IMR-90 (cell line): ENCODE results near the gene MTG1. TPM values are rescaled to one million over a fixed set of nuclear protein-coding genes. Genes with fewer than 3 reads are reported as not detected.

Experiments
- ATAC-seq: fragments of 200-7000 bp; cut with Tn5 transposase; 2 replicates; pipeline ENCODE4 v1.9.1; 2020; ENCODE audit warnings: low read depth, mild to moderate bottlenecking, moderate library complexity
- BruUV-seq: library from RNA; stranded (reverse); fragments of 400-500 nt; replicated peaks from 2 replicates; lab custom pipeline; 2021; lab: Mats Ljungman, UMichigan
- CTCF ChIA-PET: fragments of 300-600 bp; formaldehyde crosslinking; extraction: SDS; loops from one replicate; lab custom pipeline; 2021; ENCODE audit warnings: antibody characterized with exemption; lab: Yijun Ruan, JAX
- POLR2A ChIA-PET: fragments of 300-600 bp; sonication (Branson Sonifier 250); formaldehyde crosslinking; loops from one replicate; lab custom pipeline; 2022; ENCODE audit warnings: antibody characterized with exemption; ENCODE audit not compliant: unreplicated experiment; lab: Charles Lee
- DNase-seq: peaks from one replicate; pipeline ENCODE4 v3.0.0; 2013
- H2AFZ ChIP-seq: replicated peaks from 2 replicates; pipeline ENCODE3; 2013; ENCODE audit warnings: low read length, mild to moderate bottlenecking; ENCODE audit not compliant: poor library complexity
- H2AK5ac ChIP-seq: 2 replicates; pipeline ENCODE4 v1.6.1; 2013; ENCODE audit warnings: low read depth, low read length, inconsistent platforms
- H2AK9ac ChIP-seq: replicated peaks from 2 replicates; pipeline ENCODE3; 2013; ENCODE audit warnings: mild to moderate bottlenecking, low read depth, low read length, moderate library complexity; ENCODE audit not compliant: poor library complexity
- H2BK120ac ChIP-seq: 2 replicates; pipeline ENCODE4 v1.6.1; 2013; ENCODE audit warnings: low read depth, low read length, inconsistent platforms
- H2BK15ac ChIP-seq: 3 replicates; pipeline ENCODE4 v1.6.1; 2013; ENCODE audit warnings: low read depth, low read length, inconsistent platforms
- H2BK20ac ChIP-seq: 2 replicates; pipeline ENCODE4 v1.6.1; 2013; ENCODE audit warnings: low read depth, mild to moderate bottlenecking, inconsistent platforms, low read length, moderate library complexity
- H2BK5ac ChIP-seq: 2 replicates; pipeline ENCODE4 v1.6.1; 2013; ENCODE audit warnings: mild to moderate bottlenecking, low read depth, low read length, inconsistent platforms; ENCODE audit not compliant: poor library complexity, severe bottlenecking
- H3K14ac ChIP-seq: replicated peaks from 2 replicates; pipeline ENCODE4 v1.6.1; 2013; ENCODE audit warnings: low read depth, low read length, inconsistent platforms
- H3K18ac ChIP-seq: 2 replicates; pipeline ENCODE4 v1.6.1; 2013; ENCODE audit warnings: low read depth, low read length, control low read depth
- H3K23ac ChIP-seq: 2 replicates; pipeline ENCODE4 v1.6.1; 2013; ENCODE audit warnings: low read depth, low read length, inconsistent platforms
- H3K27ac ChIP-seq: 2 replicates; pipeline ENCODE4 v1.5.1; 2013; ENCODE audit warnings: mild to moderate bottlenecking, control low read depth, low read length; ENCODE audit not compliant: insufficient read depth
- H3K27me3 ChIP-seq: 2 replicates; pipeline ENCODE4 v1.6.1; 2013; ENCODE audit warnings: low read length; ENCODE audit not compliant: control insufficient read depth, insufficient read depth
- H3K36me3 ChIP-seq: 2 replicates; pipeline ENCODE4 v1.6.1; 2013; ENCODE audit warnings: low read length, mixed read lengths; ENCODE audit not compliant: control insufficient read depth, insufficient read depth
- H3K4ac ChIP-seq: 2 replicates; pipeline ENCODE4 v1.6.1; 2013; ENCODE audit warnings: low read depth, low read length, inconsistent platforms
- H3K4me1 ChIP-seq: 2 replicates; pipeline ENCODE4 v1.6.1; 2013; ENCODE audit warnings: low read length, mixed read lengths; ENCODE audit not compliant: control insufficient read depth, insufficient read depth
- H3K4me2 ChIP-seq: 2 replicates; pipeline ENCODE4 v1.6.1; 2013; ENCODE audit warnings: low read depth, mild to moderate bottlenecking, control low read depth, low read length, moderate library complexity
- H3K4me3 ChIP-seq: 2 replicates; pipeline ENCODE4 v1.5.1; 2013; ENCODE audit warnings: low read depth, mild to moderate bottlenecking, control low read depth, low read length, moderate library complexity; ENCODE audit not compliant: insufficient read depth
- H3K56ac ChIP-seq: 2 replicates; pipeline ENCODE4 v1.6.1; 2013; ENCODE audit warnings: low read length, inconsistent platforms; ENCODE audit not compliant: insufficient read depth; ENCODE audit errors: extremely low read depth
- H3K79me1 ChIP-seq, 2 experiments: 2 replicates each; pipeline ENCODE4 v1.6.1; 2013; ENCODE audit warnings: low read length in 2 of 2, inconsistent platforms in 1 of 2, low read depth in 1 of 2
- H3K9ac ChIP-seq: 2 replicates; pipeline ENCODE4 v1.6.1; 2013; ENCODE audit warnings: low read depth, low read length, control low read depth
- H3K9me1 ChIP-seq: 2 replicates; pipeline ENCODE4 v1.6.1; 2013; ENCODE audit warnings: low read length, inconsistent platforms; ENCODE audit not compliant: insufficient read depth
- H3K9me3 ChIP-seq: 2 replicates; pipeline ENCODE4 v1.6.1; 2013; ENCODE audit warnings: low read length; ENCODE audit not compliant: control insufficient read depth, insufficient read depth
- H4K20me1 ChIP-seq: 2 replicates; pipeline ENCODE4 v1.6.1; 2013; ENCODE audit warnings: low read length, inconsistent platforms; ENCODE audit not compliant: insufficient read depth
- H4K5ac ChIP-seq: 2 replicates; pipeline ENCODE4 v1.6.1; 2013; ENCODE audit warnings: mild to moderate bottlenecking, low read depth, low read length, control low read depth
- H4K8ac ChIP-seq, 2 experiments: 2 replicates each; pipeline ENCODE4 v1.6.1; 2013; ENCODE audit warnings: low read depth in 2 of 2, low read length in 2 of 2, control low read depth in 1 of 2, inconsistent platforms in 1 of 2
- H4K91ac ChIP-seq: 2 replicates; pipeline ENCODE4 v1.6.1; 2013; ENCODE audit warnings: low read depth, low read length, inconsistent platforms; ENCODE audit not compliant: insufficient read depth
- RAD21 ChIP-seq: IDR thresholded peaks from 2 replicates; pipeline ENCODE4 v1.6.1; 2012; ENCODE audit warnings: low read length, improper control_type of control experiment
- RCOR1 ChIP-seq: IDR thresholded peaks from 2 replicates; pipeline ENCODE4 v1.6.1; 2012; ENCODE audit warnings: mild to moderate bottlenecking, low read length, improper control_type of control experiment; ENCODE audit not compliant: insufficient replicate concordance
- WGBS, 2 experiments: methylation state at CpG; one replicate each; pipeline versions ENCODE4 v1.1.5 to v1.1.7; 2013; ENCODE audit warnings: missing lambda C conversion rate in 2 of 2; ENCODE audit not compliant: insufficient read length in 1 of 2; ENCODE audit errors: extremely low coverage in 2 of 2; 5-methylcytosine and 5-hydroxymethylcytosine counted together
- dilution Hi-C: fragments of 300-500 bp; cut with HindIII; formaldehyde crosslinking; loops from one replicate; pipeline ENCODE4 v1.14.3; 2018; ENCODE audit warnings: low sequenced_read_pairs; ENCODE audit not compliant: unreplicated experiment
- in situ Hi-C: fragments of 300-500 bp; cut with MboI; formaldehyde crosslinking; loops from 3 replicates; pipeline ENCODE4 v1.14.3; 2019; ENCODE audit warnings: low sequenced_read_pairs, inconsistent platforms, mixed read lengths
- intact Hi-C: fragments of 100-400 bp; cut with micrococcal nuclease; formaldehyde crosslinking; loops from 2 replicates; pipeline ENCODE4 v1.10.0; 2022
- polyA plus RNA-seq, 3 experiments: library from polyadenylated mRNA; depleted of rRNA; stranded (reverse); fragments of >200 nt; gene quantifications; 2 replicates each; pipeline ENCODE4 v1.2.3, GENCODE V29; 2012; ENCODE audit warnings: low replicate concordance in 1 of 3
- total RNA-seq: library from RNA; depleted of rRNA; stranded (reverse); fragments of >200 nt; gene quantifications from 2 replicates; pipeline ENCODE4 v1.2.3, GENCODE V29; 2012
- TF ChIP-seq, protein P1 (sequence below): conservative IDR thresholded peaks from 2 replicates; pipeline ENCODE4 v1.5.1; 2012; ENCODE audit warnings: mild to moderate bottlenecking, low read depth, low read length, improper control_type of control experiment

Gene MTG1
- total and polyA plus RNA-seq, 2 of the 4 experiments (the other 2 are of a cell fraction): 38.5 to 64.8 TPM

DNA sequence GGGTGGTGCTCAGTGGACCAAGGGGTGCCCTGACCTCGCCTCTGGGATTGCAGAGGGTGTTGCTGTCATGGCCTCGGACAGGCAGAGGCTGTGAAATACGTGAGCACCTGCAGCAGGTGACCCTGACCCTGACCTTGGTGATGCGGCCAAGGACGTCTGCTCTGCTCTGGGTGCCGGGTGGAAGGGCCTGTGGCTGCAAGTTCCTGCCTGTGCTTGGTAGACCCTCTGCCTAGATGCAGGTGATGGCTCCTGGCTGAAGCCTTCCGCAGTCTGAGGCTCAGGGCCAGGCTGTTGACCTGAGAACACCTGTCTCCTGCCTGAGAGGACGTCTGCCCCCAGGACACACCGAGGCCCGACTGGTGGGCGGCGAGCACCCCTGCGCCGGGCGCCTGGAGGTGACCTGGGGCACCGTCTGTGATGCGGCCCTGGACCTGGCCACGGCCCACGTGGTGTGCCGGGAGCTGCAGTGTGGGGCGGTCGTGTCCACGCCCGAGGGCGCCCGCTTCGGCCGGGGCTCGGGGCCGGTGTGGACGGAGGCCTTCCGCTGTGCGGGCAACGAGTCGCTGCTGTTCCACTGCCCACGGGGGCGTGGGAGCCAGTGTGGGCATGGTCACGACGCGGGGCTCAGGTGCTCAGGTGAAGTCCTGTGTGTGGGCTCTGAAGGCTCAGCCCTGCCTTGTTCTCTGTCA, 64.2 kb downstream of the MTG1 start:
- no peak overlapping the region for H3K18ac ChIP-seq
- ChIA-PET POLR2A (no interaction called here), CTCF (no interaction called here)
- no peak overlapping the region for H3K27ac ChIP-seq
- no peaks in the 10 kb centered on the region for H3K4me1 ChIP-seq
- 88% methylated on average over 23 of the region's 40 CpGs; no CpG with 5 or more reads in 1 of the 2 experiments for WGBS, 2 experiments
- DNase-seq: no peak
- no peak overlapping the region for H3K23ac ChIP-seq
- ATAC-seq: no peak
- no peak overlapping the region for H2AFZ ChIP-seq
- no peak overlapping the region for H2AK5ac ChIP-seq
- no peak overlapping the region for H2BK5ac ChIP-seq
- no peak overlapping the region for H3K9ac ChIP-seq
- in situ Hi-C loops (no loop called here), intact Hi-C loops (no loop called here), dilution Hi-C loops (no loop called here)
- H4K5ac ChIP-seq: no peak overlapping the region
- no TSS peak for BruUV-seq
- H4K20me1 ChIP-seq: no peaks in the 10 kb centered on the region
- H3K4ac ChIP-seq: no peak overlapping the region
- H3K4me2 ChIP-seq: no peak overlapping the region
- H3K9me1 ChIP-seq: no peaks in the 10 kb centered on the region
- no peak overlapping the region for H2BK120ac ChIP-seq
- no peaks in the 10 kb centered on the region for H3K9me3 ChIP-seq
- H3K79me1 ChIP-seq: no peaks in the 10 kb centered on the region
- H3K14ac ChIP-seq: no peak overlapping the region
- H2BK20ac ChIP-seq: no peak overlapping the region
- no peak overlapping the region for H3K4me3 ChIP-seq
- no peak overlapping the region for H4K8ac ChIP-seq
- H2BK15ac ChIP-seq: no peak overlapping the region
- H3K56ac ChIP-seq: no peak overlapping the region
- no peak overlapping the region for H4K91ac ChIP-seq
- H2AK9ac ChIP-seq: no peak overlapping the region
- H3K27me3 ChIP-seq: no peaks in the 10 kb centered on the region
- no peak for TF ChIP-seq RAD21
- TF ChIP-seq RCOR1: no peak
- TF ChIP-seq, protein P1, sequence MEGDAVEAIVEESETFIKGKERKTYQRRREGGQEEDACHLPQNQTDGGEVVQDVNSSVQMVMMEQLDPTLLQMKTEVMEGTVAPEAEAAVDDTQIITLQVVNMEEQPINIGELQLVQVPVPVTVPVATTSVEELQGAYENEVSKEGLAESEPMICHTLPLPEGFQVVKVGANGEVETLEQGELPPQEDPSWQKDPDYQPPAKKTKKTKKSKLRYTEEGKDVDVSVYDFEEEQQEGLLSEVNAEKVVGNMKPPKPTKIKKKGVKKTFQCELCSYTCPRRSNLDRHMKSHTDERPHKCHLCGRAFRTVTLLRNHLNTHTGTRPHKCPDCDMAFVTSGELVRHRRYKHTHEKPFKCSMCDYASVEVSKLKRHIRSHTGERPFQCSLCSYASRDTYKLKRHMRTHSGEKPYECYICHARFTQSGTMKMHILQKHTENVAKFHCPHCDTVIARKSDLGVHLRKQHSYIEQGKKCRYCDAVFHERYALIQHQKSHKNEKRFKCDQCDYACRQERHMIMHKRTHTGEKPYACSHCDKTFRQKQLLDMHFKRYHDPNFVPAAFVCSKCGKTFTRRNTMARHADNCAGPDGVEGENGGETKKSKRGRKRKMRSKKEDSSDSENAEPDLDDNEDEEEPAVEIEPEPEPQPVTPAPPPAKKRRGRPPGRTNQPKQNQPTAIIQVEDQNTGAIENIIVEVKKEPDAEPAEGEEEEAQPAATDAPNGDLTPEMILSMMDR: no peak
- no peaks in the 10 kb centered on the region for H3K36me3 ChIP-seq
